Neural progenitor cell (in vitro differentiated cells): Measurements from ENCODE around the gene SACM1L. TPM values are rescaled to one million over a fixed set of nuclear protein-coding genes. Genes with fewer than 3 reads are reported as not detected.

Experiments used
- DNase-seq: peaks from one replicate; pipeline ENCODE4 v3.0.0-alpha.2; 2016; ENCODE audit warnings: low spot score
- H2AFZ ChIP-seq: fragments of 200-600 bp; sonication (generic); replicated peaks from 2 replicates; pipeline ENCODE4 v1.6.1; 2016; ENCODE audit warnings: antibody characterized with exemption
- H3F3A ChIP-seq: fragments of 200-600 bp; sonication (generic); 2 replicates; pipeline ENCODE4 v1.6.1; 2016; ENCODE audit warnings: antibody characterized with exemption, low read depth
- H3K27ac ChIP-seq: fragments of 200-600 bp; sonication (generic); 2 replicates; pipeline ENCODE4 v1.5.1; 2016; ENCODE audit warnings: mild to moderate bottlenecking
- H3K27me3 ChIP-seq: fragments of 200-600 bp; sonication (generic); 2 replicates; pipeline ENCODE4 v1.6.1; 2016; ENCODE audit warnings: mild to moderate bottlenecking, moderate library complexity
- H3K36me3 ChIP-seq: fragments of 200-600 bp; sonication (generic); 2 replicates; pipeline ENCODE4 v1.5.1; 2016
- H3K4me1 ChIP-seq: fragments of 200-600 bp; sonication (generic); 2 replicates; pipeline ENCODE4 v1.6.1; 2016; ENCODE audit warnings: mixed run types
- H3K4me2 ChIP-seq: fragments of 200-600 bp; sonication (generic); 2 replicates; pipeline ENCODE4 v1.6.1; 2016
- H3K4me3 ChIP-seq: fragments of 200-600 bp; sonication (generic); 2 replicates; pipeline ENCODE4 v1.5.1; 2016
- H3K79me2 ChIP-seq: fragments of 200-600 bp; sonication (generic); 2 replicates; pipeline ENCODE4 v1.6.1; 2016; ENCODE audit warnings: low read depth
- H3K9ac ChIP-seq: fragments of 200-600 bp; sonication (generic); 2 replicates; pipeline ENCODE4 v1.6.1; 2016
- H3K9me3 ChIP-seq: fragments of 200-600 bp; sonication (generic); 2 replicates; pipeline ENCODE4 v1.5.1; 2016; ENCODE audit warnings: low read depth
- H4K20me1 ChIP-seq: fragments of 200-600 bp; sonication (generic); 2 replicates; pipeline ENCODE4 v1.6.1; 2016; ENCODE audit warnings: low read depth
- H3K27ac Mint-ChIP-seq: 3 replicates; pipeline ENCODE4 v1.8.0; 2021; ENCODE audit warnings: mixed read lengths
- H3K27me3 Mint-ChIP-seq: 2 replicates; pipeline ENCODE4 v1.8.0; 2022; ENCODE audit warnings: low read depth, mild to moderate bottlenecking, inconsistent platforms, moderate library complexity, mixed read lengths; ENCODE audit not compliant: insufficient read depth
- H3K36me3 Mint-ChIP-seq: 3 replicates; pipeline ENCODE4 v1.8.0; 2021; ENCODE audit warnings: mixed read lengths
- H3K4me1 Mint-ChIP-seq: 3 replicates; pipeline ENCODE4 v1.8.0; 2021; ENCODE audit warnings: mixed read lengths
- H3K4me3 Mint-ChIP-seq: 3 replicates; pipeline ENCODE4 v1.8.0; 2021; ENCODE audit warnings: mild to moderate bottlenecking, moderate library complexity, mixed read lengths
- H3K9me3 Mint-ChIP-seq: 3 replicates; pipeline ENCODE4 v1.8.0; 2020; ENCODE audit warnings: mixed read lengths
- CTCF ChIP-seq: fragments of 200-600 bp; sonication (generic); IDR thresholded peaks from 2 replicates; pipeline ENCODE4 v1.5.1; 2017; ENCODE audit warnings: antibody characterized with exemption, mild to moderate bottlenecking
- EZH2 ChIP-seq: fragments of 200-600 bp; sonication (generic); IDR thresholded peaks from 2 replicates; pipeline ENCODE4 v1.6.1; 2017; ENCODE audit warnings: antibody characterized with exemption, mild to moderate bottlenecking, moderate library complexity
- EZH2phosphoT487 ChIP-seq: fragments of 200-600 bp; sonication (generic); IDR thresholded peaks from 2 replicates; pipeline ENCODE4 v1.6.1; 2017; ENCODE audit warnings: antibody characterized with exemption
- total RNA-seq: library from RNA; depleted of rRNA; stranded (reverse); fragments of >200 nt; gene quantifications from 2 replicates; pipeline ENCODE4 v1.2.3, GENCODE V29; 2015; ENCODE audit warnings: low replicate concordance

SACM1L gene
- total RNA-seq, 1 donor from 2014 or later, result 61.8 TPM

DNA sequence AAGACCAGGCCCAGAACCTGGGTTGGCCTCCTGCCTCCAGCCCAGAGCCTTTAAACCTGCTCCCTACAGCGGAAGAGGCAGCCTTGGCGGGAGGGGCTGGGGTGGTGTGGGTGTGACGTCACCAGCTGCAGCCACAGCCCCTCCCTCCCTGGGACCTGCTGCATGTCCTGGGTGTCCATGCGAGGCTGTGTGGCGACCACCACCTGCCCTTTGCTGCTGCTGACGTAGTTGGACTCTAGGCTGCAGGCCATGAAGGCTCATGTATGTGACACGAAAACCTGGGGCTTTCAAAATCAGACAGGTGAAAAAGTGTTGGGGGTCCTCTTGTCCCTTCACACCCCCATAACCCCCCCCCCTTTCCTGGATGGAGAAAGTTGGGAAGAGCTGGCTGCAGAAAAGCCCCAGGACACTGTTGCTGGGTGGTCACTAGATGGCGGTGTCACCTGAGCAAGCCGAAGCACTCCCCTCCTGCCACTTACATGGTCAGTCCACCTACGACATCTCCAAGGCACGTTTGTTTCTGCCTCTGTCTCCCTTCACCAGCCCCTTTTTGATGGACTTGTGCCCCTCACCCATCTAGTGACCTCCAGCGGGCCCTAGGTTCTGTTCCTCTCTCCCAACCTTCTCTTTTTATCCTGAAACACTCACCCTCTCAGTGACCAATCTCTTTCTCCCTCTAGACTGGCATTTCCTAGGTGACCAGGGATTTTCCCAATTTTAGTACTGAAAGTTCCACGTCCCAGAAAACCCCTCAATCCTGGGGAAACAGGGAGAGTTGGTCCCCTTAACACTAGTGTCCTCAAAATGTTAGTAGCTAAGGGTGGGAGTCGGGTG is 71.9 kb downstream of the SACM1L start:
- Histone ChIP-seq H3F3A (no peaks in the 10 kb centered on the region), H2AFZ (peak overlapping the region; percentile 96), H3K9me3 (no peaks in the 10 kb centered on the region), H3K4me3 (no peak overlapping the region), H3K36me3 (no peaks in the 10 kb centered on the region), H3K4me1 (peaks cover 4% of the 10 kb centered on the region), H3K27ac (no peak overlapping the region), H4K20me1 (no peaks in the 10 kb centered on the region), H3K4me2 (no peak overlapping the region), H3K9ac (no peak overlapping the region), H3K79me2 (no peaks in the 10 kb centered on the region), H3K27me3 (no peaks in the 10 kb centered on the region)
- Mint-ChIP-seq H3K36me3 (no peaks in the 10 kb centered on the region), H3K4me1 (peaks cover 4% of the 10 kb centered on the region), H3K9me3 (no peaks in the 10 kb centered on the region), H3K27me3 (peaks cover 7% of the 10 kb centered on the region), H3K4me3 (no peak overlapping the region), H3K27ac (no peak overlapping the region)
- peak; percentile 76 for DNase-seq
- no peak for TF ChIP-seq EZH2phosphoT487
- no peak for TF ChIP-seq EZH2
- peak; percentile 77 for TF ChIP-seq CTCF

GRCh38 chr3:45761831-45762230 is 72.6 kb downstream of the SACM1L start:
- Histone ChIP-seq H3K4me1 (peaks cover 4% of the 10 kb centered on the region), H4K20me1 (no peaks in the 10 kb centered on the region), H3K27ac (no peak overlapping the region), H3F3A (no peaks in the 10 kb centered on the region), H3K4me2 (no peak overlapping the region), H2AFZ (no peak overlapping the region), H3K79me2 (no peaks in the 10 kb centered on the region), H3K4me3 (no peak overlapping the region), H3K9me3 (no peaks in the 10 kb centered on the region), H3K36me3 (no peaks in the 10 kb centered on the region), H3K9ac (no peak overlapping the region), H3K27me3 (no peaks in the 10 kb centered on the region)
- H3K4me3 Mint-ChIP-seq, result no peak overlapping the region
- DNase-seq, result no peak
- H3K27ac Mint-ChIP-seq, result no peak overlapping the region
- TF ChIP-seq EZH2phosphoT487 (no peak), CTCF (no peak), EZH2 (no peak)
- peaks cover 4% of the 10 kb centered on the region for H3K4me1 Mint-ChIP-seq
- peaks cover 7% of the 10 kb centered on the region for H3K27me3 Mint-ChIP-seq
- H3K36me3 Mint-ChIP-seq, result no peaks in the 10 kb centered on the region
- no peaks in the 10 kb centered on the region for H3K9me3 Mint-ChIP-seq

GRCh38 chr3:45762647-45763302 is 73.6 kb downstream of the SACM1L start:
- no peaks in the 10 kb centered on the region for H3K9me3 Mint-ChIP-seq
- Histone ChIP-seq H3K9ac (no peak overlapping the region), H4K20me1 (no peaks in the 10 kb centered on the region), H3K27ac (no peak overlapping the region), H3K27me3 (no peaks in the 10 kb centered on the region), H3K36me3 (no peaks in the 10 kb centered on the region), H2AFZ (no peak overlapping the region), H3K4me1 (no peaks in the 10 kb centered on the region), H3K4me2 (no peak overlapping the region), H3K79me2 (no peaks in the 10 kb centered on the region), H3K9me3 (no peaks in the 10 kb centered on the region), H3K4me3 (no peak overlapping the region), H3F3A (no peaks in the 10 kb centered on the region)
- H3K36me3 Mint-ChIP-seq, result no peaks in the 10 kb centered on the region
- no peak overlapping the region for H3K27ac Mint-ChIP-seq
- H3K4me1 Mint-ChIP-seq, result peaks cover 4% of the 10 kb centered on the region
- H3K4me3 Mint-ChIP-seq, result no peak overlapping the region
- TF ChIP-seq EZH2phosphoT487, result no peak
- H3K27me3 Mint-ChIP-seq, result peaks cover 7% of the 10 kb centered on the region
- no peak for DNase-seq

DNA sequence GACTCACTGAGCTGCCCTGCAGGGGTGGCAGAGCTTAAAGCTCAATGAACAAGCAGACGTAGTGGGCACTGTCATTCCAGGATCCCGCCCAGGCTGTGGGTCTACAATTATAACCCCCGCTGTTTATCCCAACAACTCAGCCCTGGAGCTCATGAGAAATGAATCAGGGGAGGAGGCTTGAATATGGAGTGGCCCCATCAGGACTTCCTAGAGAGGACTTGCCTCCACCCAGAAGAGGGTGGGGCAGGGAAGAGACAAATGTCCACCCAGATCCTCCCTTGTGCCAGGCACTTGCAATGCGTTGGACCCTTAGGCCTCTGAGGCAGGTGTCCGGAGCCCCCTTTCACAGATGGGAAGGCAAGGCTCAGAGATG is 74.1 kb downstream of the SACM1L start:
- H2AFZ ChIP-seq, result no peak overlapping the region
- no peaks in the 10 kb centered on the region for H3K4me1 ChIP-seq
- DNase-seq, result no peak
- H3K79me2 ChIP-seq, result no peaks in the 10 kb centered on the region
- H3K4me3 ChIP-seq, result no peak overlapping the region
- H3K9ac ChIP-seq, result no peak overlapping the region
- H4K20me1 ChIP-seq, result no peaks in the 10 kb centered on the region
- Mint-ChIP-seq H3K36me3 (no peaks in the 10 kb centered on the region), H3K4me1 (peaks cover 4% of the 10 kb centered on the region), H3K27me3 (peaks cover 7% of the 10 kb centered on the region), H3K27ac (no peak overlapping the region), H3K4me3 (no peak overlapping the region), H3K9me3 (no peaks in the 10 kb centered on the region)
- H3K36me3 ChIP-seq, result no peaks in the 10 kb centered on the region
- no peaks in the 10 kb centered on the region for H3K27me3 ChIP-seq
- H3K9me3 ChIP-seq, result no peaks in the 10 kb centered on the region
- TF ChIP-seq EZH2, result no peak
- no peak for TF ChIP-seq EZH2phosphoT487
- no peak for TF ChIP-seq CTCF
- H3F3A ChIP-seq, result no peaks in the 10 kb centered on the region
- H3K4me2 ChIP-seq, result no peak overlapping the region
- no peak overlapping the region for H3K27ac ChIP-seq
